ENCODE results near the gene RPA1.

RPA1 gene

GRCh38 chr17:1934901-1935300, 105.1 kb downstream of the RPA1 start:
- TF ChIP-seq ZNF335 (tag by site-specific recombination; conservative IDR thresholded peaks at IDR 0.05) = no peak
- no peak for TF ChIP-seq PRDM6 (tag by site-specific recombination; IDR thresholded peaks at IDR 0.05)
- 0 out of 2 replicates have a peak, but pooled peaks have one; percentile 10 for TF ChIP-seq ZIC2 (tag by site-specific recombination; IDR thresholded peaks at IDR 0.05)
- TF ChIP-seq ZNF398 (tag by site-specific recombination; IDR thresholded peaks at IDR 0.05) = no peak
- ChIA-PET POLR2A (no interaction called here), CTCF (no interaction called here)

GRCh38 chr17:1936766-1937165, 107.0 kb downstream of the RPA1 start:
- no peaks in the 10 kb centered on the region for H3K4me1 ChIP-seq (ENCODE audit: control insufficient read depth, insufficient read depth, low read length)
- TF ChIP-seq ZBTB7A (tag by site-specific recombination; IDR thresholded peaks at IDR 0.05; ENCODE audit: low read depth) (no peak), ZNF514 (tag by site-specific recombination; IDR thresholded peaks at IDR 0.05) (no peak), ZNF692 (tag by site-specific recombination; IDR thresholded peaks at IDR 0.05) (no peak), MZF1 (tag by site-specific recombination; IDR thresholded peaks at IDR 0.05; ENCODE audit: borderline replicate concordance) (no peak), ZBTB26 (tag by site-specific recombination; optimal IDR thresholded peaks at IDR 0.05) (no peak), ZNF707 (tag by site-specific recombination; IDR thresholded peaks at IDR 0.05) (no peak)
- ChIA-PET CTCF (interaction anchor here (0.6 kb wide), 1 partner anchor 106 kb away, joined by 3 read pairs; no protein-coding TSS in a partner anchor), POLR2A (no interaction called here)
- no peak overlapping the region for H3K27ac ChIP-seq (ENCODE audit: extremely low read depth, low read depth, low read length)
- no peaks in the 10 kb centered on the region for H3K9me3 ChIP-seq (ENCODE audit: control insufficient read depth, insufficient read depth, low read depth, low read length)
- peaks cover 0 to 4% of the 10 kb centered on the region in 2 experiments; a peak in 1 of 3 replicates for H3K36me3 ChIP-seq (ENCODE audit: control insufficient read depth in 2 of 2, insufficient read depth in 1 of 2, low read length in 2 of 2)
- no peak overlapping the region for H3K4me3 ChIP-seq (ENCODE audit: low read depth, low read length)

More at GRCh38 chr17:1934901-1935300, 105.1 kb downstream of the RPA1 start:
- Histone ChIP-seq H3K4me3 (ENCODE audit: low read depth, low read length) (no peak overlapping the region), H3K27ac (ENCODE audit: extremely low read depth, low read depth, low read length) (no peak overlapping the region), H3K36me3 (ENCODE audit: control insufficient read depth in 2 of 2, insufficient read depth in 1 of 2, low read length in 2 of 2) (peaks cover 0 to 4% of the 10 kb centered on the region in 2 experiments; a peak in 1 of 3 replicates), H3K9me3 (ENCODE audit: control insufficient read depth, insufficient read depth, low read depth, low read length) (no peaks in the 10 kb centered on the region), H3K4me1 (ENCODE audit: control insufficient read depth, insufficient read depth, low read length) (no peaks in the 10 kb centered on the region)

- Histone ChIP-seq H3K4me3 (ENCODE audit: low read depth, low read length) (no peak overlapping the region), H3K9me3 (ENCODE audit: control insufficient read depth, insufficient read depth, low read depth, low read length) (no peaks in the 10 kb centered on the region), H3K4me1 (ENCODE audit: control insufficient read depth, insufficient read depth, low read length) (no peaks in the 10 kb centered on the region), H3K27ac (ENCODE audit: extremely low read depth, low read depth, low read length) (no peak overlapping the region), H3K36me3 (ENCODE audit: control insufficient read depth in 2 of 2, insufficient read depth in 1 of 2, low read length in 2 of 2) (peaks cover 0 to 4% of the 10 kb centered on the region in 2 experiments; a peak in 1 of 3 replicates)
- ChIA-PET POLR2A (interaction anchor here (1.3 kb wide), 1 partner anchor 88 kb away, joined by 4 read pairs; no protein-coding TSS in a partner anchor), CTCF (interaction anchor here (0.6 kb wide), 1 partner anchor 37 kb away, joined by 4 read pairs; no protein-coding TSS in a partner anchor)
- TF ChIP-seq ZNF132 (tag by site-specific recombination; IDR thresholded peaks at IDR 0.05; ENCODE audit: borderline replicate concordance) (no peak), ZNF184 (tag by site-specific recombination; IDR thresholded peaks at IDR 0.05) (no peak), ZNF521 (tag by site-specific recombination; IDR thresholded peaks at IDR 0.05) (no peak), ZNF112 (tag by site-specific recombination; IDR thresholded peaks at IDR 0.05) (no peak), GLI4 (tag by site-specific recombination; IDR thresholded peaks at IDR 0.05) (no peak), ZNF518A (tag by site-specific recombination; conservative IDR thresholded peaks at IDR 0.05; ENCODE audit: low read depth) (no peak), KLF7 (tag by site-specific recombination; IDR thresholded peaks at IDR 0.05; ENCODE audit: borderline replicate concordance) (no peak), ZFHX2 (tag by site-specific recombination; conservative IDR thresholded peaks at IDR 0.05) (no peak), ZXDB (tag by site-specific recombination; IDR thresholded peaks at IDR 0.05) (no peak), ZNF311 (tag by site-specific recombination; IDR thresholded peaks at IDR 0.05; ENCODE audit: borderline replicate concordance) (no peak)
Measured at GRCh38 chr17:1937461-1937860, 107.7 kb downstream of the RPA1 start.

Data from HEK293 (cell line).